ENCODE data around the gene MRPL42. TPM values are rescaled to one million over a fixed set of nuclear protein-coding genes. Genes with fewer than 3 reads are reported as not detected.

The MRPL42 gene
- polyA plus RNA-seq, 1 of the 3 experiments (the other 2 are of a cell fraction): 39.5 TPM

DNA sequence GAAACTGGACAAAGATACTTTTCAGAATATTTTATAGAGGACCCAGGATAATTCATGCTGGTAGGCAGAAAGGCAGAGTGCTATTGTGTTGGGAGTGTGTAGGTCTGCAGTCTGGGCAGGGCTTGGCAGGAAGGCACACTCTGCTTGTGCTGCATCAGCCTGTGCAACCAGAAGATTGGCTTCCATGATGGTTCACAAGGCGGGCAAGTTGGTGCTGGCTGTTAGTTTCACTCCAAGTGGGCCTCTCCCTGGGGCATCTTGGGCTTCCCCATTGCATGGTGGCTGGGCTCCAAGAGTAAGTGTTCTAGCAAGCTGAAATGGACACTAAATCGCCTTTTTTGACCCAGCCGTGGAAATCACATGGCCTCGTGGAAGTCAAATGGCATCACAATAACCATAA is 23.7 kb upstream of the MRPL42 start:
- H4K20me1 ChIP-seq (ENCODE audit: insufficient read depth): peaks cover 25% of the 10 kb centered on the region
- H3K27me3 ChIP-seq (ENCODE audit: insufficient read depth): no peaks in the 10 kb centered on the region
- H3F3A ChIP-seq (replicated peaks; ENCODE audit: insufficient read depth): peaks cover 4% of the 10 kb centered on the region
- TF ChIP-seq NFIC (IDR thresholded peaks at IDR 0.05; ENCODE audit: borderline replicate concordance) (no peak), FOSL2 (IDR thresholded peaks at IDR 0.05; ENCODE audit: borderline replicate concordance, low read depth) (no peak), RXRA (IDR thresholded peaks at IDR 0.05; ENCODE audit: borderline replicate concordance, low read depth) (no peak), SIN3A (IDR thresholded peaks at IDR 0.05; ENCODE audit: borderline replicate concordance, low read depth, low read length) (no peak), MXI1 (IDR thresholded peaks at IDR 0.05; ENCODE audit: low read depth, low read length) (no peak), NRF1 (IDR thresholded peaks at IDR 0.05; ENCODE audit: low read depth, low read length) (no peak), FOXJ3 (CRISPR knock-in tag; IDR thresholded peaks at IDR 0.05) (no peak), RCOR1 (IDR thresholded peaks at IDR 0.05; ENCODE audit: low read length) (no peak), ELF1 (IDR thresholded peaks at IDR 0.05) (no peak), GATA2 (CRISPR knock-in tag; IDR thresholded peaks at IDR 0.05) (no peak), EZH2phosphoT487 (IDR thresholded peaks at IDR 0.05; ENCODE audit: borderline replicate concordance, low read depth) (no peak), FOXM1 (IDR thresholded peaks at IDR 0.05; ENCODE audit: low read depth) (no peak), MEF2A (IDR thresholded peaks at IDR 0.05; ENCODE audit: borderline replicate concordance, low read depth) (no peak)
- TF ChIP-seq, protein P1, sequence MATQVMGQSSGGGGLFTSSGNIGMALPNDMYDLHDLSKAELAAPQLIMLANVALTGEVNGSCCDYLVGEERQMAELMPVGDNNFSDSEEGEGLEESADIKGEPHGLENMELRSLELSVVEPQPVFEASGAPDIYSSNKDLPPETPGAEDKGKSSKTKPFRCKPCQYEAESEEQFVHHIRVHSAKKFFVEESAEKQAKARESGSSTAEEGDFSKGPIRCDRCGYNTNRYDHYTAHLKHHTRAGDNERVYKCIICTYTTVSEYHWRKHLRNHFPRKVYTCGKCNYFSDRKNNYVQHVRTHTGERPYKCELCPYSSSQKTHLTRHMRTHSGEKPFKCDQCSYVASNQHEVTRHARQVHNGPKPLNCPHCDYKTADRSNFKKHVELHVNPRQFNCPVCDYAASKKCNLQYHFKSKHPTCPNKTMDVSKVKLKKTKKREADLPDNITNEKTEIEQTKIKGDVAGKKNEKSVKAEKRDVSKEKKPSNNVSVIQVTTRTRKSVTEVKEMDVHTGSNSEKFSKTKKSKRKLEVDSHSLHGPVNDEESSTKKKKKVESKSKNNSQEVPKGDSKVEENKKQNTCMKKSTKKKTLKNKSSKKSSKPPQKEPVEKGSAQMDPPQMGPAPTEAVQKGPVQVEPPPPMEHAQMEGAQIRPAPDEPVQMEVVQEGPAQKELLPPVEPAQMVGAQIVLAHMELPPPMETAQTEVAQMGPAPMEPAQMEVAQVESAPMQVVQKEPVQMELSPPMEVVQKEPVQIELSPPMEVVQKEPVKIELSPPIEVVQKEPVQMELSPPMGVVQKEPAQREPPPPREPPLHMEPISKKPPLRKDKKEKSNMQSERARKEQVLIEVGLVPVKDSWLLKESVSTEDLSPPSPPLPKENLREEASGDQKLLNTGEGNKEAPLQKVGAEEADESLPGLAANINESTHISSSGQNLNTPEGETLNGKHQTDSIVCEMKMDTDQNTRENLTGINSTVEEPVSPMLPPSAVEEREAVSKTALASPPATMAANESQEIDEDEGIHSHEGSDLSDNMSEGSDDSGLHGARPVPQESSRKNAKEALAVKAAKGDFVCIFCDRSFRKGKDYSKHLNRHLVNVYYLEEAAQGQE (IDR thresholded peaks at IDR 0.05; ENCODE audit: low read depth, low read length): no peak
- TF ChIP-seq, protein P2, sequence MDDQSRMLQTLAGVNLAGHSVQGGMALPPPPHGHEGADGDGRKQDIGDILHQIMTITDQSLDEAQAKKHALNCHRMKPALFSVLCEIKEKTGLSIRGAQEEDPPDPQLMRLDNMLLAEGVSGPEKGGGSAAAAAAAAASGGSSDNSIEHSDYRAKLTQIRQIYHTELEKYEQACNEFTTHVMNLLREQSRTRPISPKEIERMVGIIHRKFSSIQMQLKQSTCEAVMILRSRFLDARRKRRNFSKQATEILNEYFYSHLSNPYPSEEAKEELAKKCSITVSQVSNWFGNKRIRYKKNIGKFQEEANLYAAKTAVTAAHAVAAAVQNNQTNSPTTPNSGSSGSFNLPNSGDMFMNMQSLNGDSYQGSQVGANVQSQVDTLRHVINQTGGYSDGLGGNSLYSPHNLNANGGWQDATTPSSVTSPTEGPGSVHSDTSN (IDR thresholded peaks at IDR 0.05): no peak
- TF ChIP-seq, protein P3, sequence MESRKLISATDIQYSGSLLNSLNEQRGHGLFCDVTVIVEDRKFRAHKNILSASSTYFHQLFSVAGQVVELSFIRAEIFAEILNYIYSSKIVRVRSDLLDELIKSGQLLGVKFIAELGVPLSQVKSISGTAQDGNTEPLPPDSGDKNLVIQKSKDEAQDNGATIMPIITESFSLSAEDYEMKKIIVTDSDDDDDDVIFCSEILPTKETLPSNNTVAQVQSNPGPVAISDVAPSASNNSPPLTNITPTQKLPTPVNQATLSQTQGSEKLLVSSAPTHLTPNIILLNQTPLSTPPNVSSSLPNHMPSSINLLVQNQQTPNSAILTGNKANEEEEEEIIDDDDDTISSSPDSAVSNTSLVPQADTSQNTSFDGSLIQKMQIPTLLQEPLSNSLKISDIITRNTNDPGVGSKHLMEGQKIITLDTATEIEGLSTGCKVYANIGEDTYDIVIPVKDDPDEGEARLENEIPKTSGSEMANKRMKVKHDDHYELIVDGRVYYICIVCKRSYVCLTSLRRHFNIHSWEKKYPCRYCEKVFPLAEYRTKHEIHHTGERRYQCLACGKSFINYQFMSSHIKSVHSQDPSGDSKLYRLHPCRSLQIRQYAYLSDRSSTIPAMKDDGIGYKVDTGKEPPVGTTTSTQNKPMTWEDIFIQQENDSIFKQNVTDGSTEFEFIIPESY (IDR thresholded peaks at IDR 0.05; ENCODE audit: borderline replicate concordance, low read depth): no peak
- TF ChIP-seq, protein P4, sequence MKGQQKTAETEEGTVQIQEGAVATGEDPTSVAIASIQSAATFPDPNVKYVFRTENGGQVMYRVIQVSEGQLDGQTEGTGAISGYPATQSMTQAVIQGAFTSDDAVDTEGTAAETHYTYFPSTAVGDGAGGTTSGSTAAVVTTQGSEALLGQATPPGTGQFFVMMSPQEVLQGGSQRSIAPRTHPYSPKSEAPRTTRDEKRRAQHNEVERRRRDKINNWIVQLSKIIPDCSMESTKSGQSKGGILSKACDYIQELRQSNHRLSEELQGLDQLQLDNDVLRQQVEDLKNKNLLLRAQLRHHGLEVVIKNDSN (IDR thresholded peaks at IDR 0.05; ENCODE audit: borderline replicate concordance, low read depth): no peak
- TF ChIP-seq, protein P5, sequence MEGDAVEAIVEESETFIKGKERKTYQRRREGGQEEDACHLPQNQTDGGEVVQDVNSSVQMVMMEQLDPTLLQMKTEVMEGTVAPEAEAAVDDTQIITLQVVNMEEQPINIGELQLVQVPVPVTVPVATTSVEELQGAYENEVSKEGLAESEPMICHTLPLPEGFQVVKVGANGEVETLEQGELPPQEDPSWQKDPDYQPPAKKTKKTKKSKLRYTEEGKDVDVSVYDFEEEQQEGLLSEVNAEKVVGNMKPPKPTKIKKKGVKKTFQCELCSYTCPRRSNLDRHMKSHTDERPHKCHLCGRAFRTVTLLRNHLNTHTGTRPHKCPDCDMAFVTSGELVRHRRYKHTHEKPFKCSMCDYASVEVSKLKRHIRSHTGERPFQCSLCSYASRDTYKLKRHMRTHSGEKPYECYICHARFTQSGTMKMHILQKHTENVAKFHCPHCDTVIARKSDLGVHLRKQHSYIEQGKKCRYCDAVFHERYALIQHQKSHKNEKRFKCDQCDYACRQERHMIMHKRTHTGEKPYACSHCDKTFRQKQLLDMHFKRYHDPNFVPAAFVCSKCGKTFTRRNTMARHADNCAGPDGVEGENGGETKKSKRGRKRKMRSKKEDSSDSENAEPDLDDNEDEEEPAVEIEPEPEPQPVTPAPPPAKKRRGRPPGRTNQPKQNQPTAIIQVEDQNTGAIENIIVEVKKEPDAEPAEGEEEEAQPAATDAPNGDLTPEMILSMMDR (IDR thresholded peaks at IDR 0.05): no peak
- no peak for DNase-seq
- H2AFZ ChIP-seq (ENCODE audit: low read depth): no peak overlapping the region
- peaks cover 7 to 14% of the 10 kb centered on the region in 2 experiments; a peak in 3 of 4 replicates for H3K4me1 ChIP-seq (ENCODE audit: control insufficient read depth in 1 of 2, insufficient read depth in 2 of 2, low read depth in 1 of 2, low read length in 1 of 2)
- CTCF ChIA-PET: interaction anchor here (1.1 to 2.4 kb wide), 2 partner anchors 125 to 659 kb away, joined by 3 to 10 read pairs; no protein-coding TSS in a partner anchor
- H3K79me2 ChIP-seq (ENCODE audit: insufficient read depth): peaks cover 31% of the 10 kb centered on the region
- H3K4me2 ChIP-seq: no peak overlapping the region
- no peaks in the 10 kb centered on the region for H3K36me3 ChIP-seq (replicated peaks in 1 of 2; ENCODE audit: control insufficient read depth in 1 of 2, insufficient read depth in 2 of 2, low read length in 1 of 2)
- no peaks in the 10 kb centered on the region for H3K9me2 ChIP-seq
- no peak overlapping the region for H3K27ac ChIP-seq (ENCODE audit: low read depth in 2 of 2, low read length in 1 of 2)
- no peak overlapping the region for H3K9ac ChIP-seq
- 93% methylated on average over 3 of the region's 4 CpGs for whole genome bisulfite sequencing (ENCODE audit: low lambda C conversion rate)
- H3K4me3 ChIP-seq (ENCODE audit: low read depth in 2 of 2, low read length in 1 of 2): no peak overlapping the region
- no peaks in the 10 kb centered on the region for H3K9me3 ChIP-seq
- POLR2A ChIA-PET: no interaction called here

Measured in SK-N-SH (cell line).